GM12875 (cell line): ENCODE results near the gene FBXO21.

ENCODE experiments used
- H3K4me3 ChIP-seq: one replicate; pipeline ENCODE4 v1.5.1; 2011; ENCODE audit warnings: low read depth, low read length, control low read depth
- CTCF ChIP-seq: IDR thresholded peaks from 2 replicates; pipeline ENCODE4 v1.5.1; 2011; ENCODE audit warnings: low read depth, mild to moderate bottlenecking, control low read depth, inconsistent platforms, low read length, moderate library complexity, borderline replicate concordance; ENCODE audit not compliant: insufficient read depth

FBXO21 gene

GRCh38 chr12:117139025-117139717 is 51.1 kb downstream of the FBXO21 start:
- H3K4me3 ChIP-seq: no peak overlapping the region
- TF ChIP-seq CTCF: no peak

- H3K4me3 ChIP-seq: no peak overlapping the region
- TF ChIP-seq CTCF: no peak
Measured at GRCh38 chr12:117134721-117135120, 55.5 kb downstream of the FBXO21 start.

- TF ChIP-seq CTCF: no peak
- no peak overlapping the region for H3K4me3 ChIP-seq
Measured at GRCh38 chr12:117134059-117134458, 56.2 kb downstream of the FBXO21 start.

GRCh38 chr12:117130801-117131200 is 59.5 kb downstream of the FBXO21 start:
- H3K4me3 ChIP-seq: no peak overlapping the region
- no peak for TF ChIP-seq CTCF

GRCh38 chr12:117129391-117129790 is 60.9 kb downstream of the FBXO21 start:
- no peak for TF ChIP-seq CTCF
- no peak overlapping the region for H3K4me3 ChIP-seq

- TF ChIP-seq CTCF: no peak
- H3K4me3 ChIP-seq: no peak overlapping the region
Measured at GRCh38 chr12:117127933-117128823, 62.1 kb downstream of the FBXO21 start.
